Upper lobe of left lung (tissue), 6 donors: ENCODE data around the gene ARL5C. TPM values are rescaled to one million over a fixed set of nuclear protein-coding genes. Genes with fewer than 3 reads are reported as not detected.

ENCODE experiments used
- ATAC-seq, 2 donors: fragments of 200-7000 bp; cut with Tn5 transposase; one replicate each; pipeline ENCODE4 v1.9.1; 2022; ENCODE audit warnings: mild to moderate bottlenecking in 2 of 2, moderate library complexity in 2 of 2; ENCODE audit not compliant: low FRiP score in 2 of 2
- DNase-seq, 2 donors: peaks; one replicate each; pipeline ENCODE4 v3.0.0-alpha.2; 2019 to 2020
- H3K27ac ChIP-seq, 4 donors: fragments of 200-600 bp; sonication (generic); one replicate each; pipeline ENCODE4 v1.5.1; 2016 to 2019
- H3K27me3 ChIP-seq, 4 donors: fragments of 200-600 bp; sonication (generic); one replicate each; pipeline ENCODE4 v1.5.1; 2017 to 2019
- H3K36me3 ChIP-seq, 4 donors: fragments of 200-600 bp; sonication (generic); one replicate each; pipeline ENCODE4 v1.5.1; 2016 to 2019
- H3K4me1 ChIP-seq, 4 donors: fragments of 200-600 bp; sonication (generic); one replicate each; pipeline ENCODE4 v1.5.1; 2018 to 2019
- H3K4me3 ChIP-seq, 4 donors: fragments of 200-600 bp; sonication (generic); one replicate each; pipeline ENCODE4 v1.5.1; 2017 to 2019; ENCODE audit warnings: mild to moderate bottlenecking in 2 of 4, moderate library complexity in 1 of 4
- H3K9me3 ChIP-seq, 4 donors: fragments of 200-600 bp; sonication (generic); one replicate each; pipeline ENCODE4 v1.5.1; 2018 to 2019
- CTCF ChIP-seq, 6 experiments: fragments of 450-650 bp in 4 of 6; fragments of 200-600 bp in 2 of 6; sonication (generic) in 2 of 6; IDR thresholded peaks; one replicate each; pipeline ENCODE4 v1.5.1; 2016 to 2019; ENCODE audit warnings: antibody characterized with exemption in 6 of 6
- EP300 ChIP-seq, 4 donors: sonication (generic); formaldehyde crosslinking; IDR thresholded peaks; one replicate each; pipeline ENCODE4 v1.5.1; 2017; ENCODE audit warnings: antibody characterized with exemption in 4 of 4, control low read depth in 2 of 4
- POLR2A ChIP-seq, 4 donors: fragments of 450-650 bp; IDR thresholded peaks; one replicate each; pipeline ENCODE4 v1.5.1; 2016 to 2017; ENCODE audit warnings: antibody characterized with exemption in 4 of 4, mild to moderate bottlenecking in 2 of 4
- POLR2AphosphoS5 ChIP-seq, 2 donors: sonication (generic); formaldehyde crosslinking; IDR thresholded peaks; one replicate each; pipeline ENCODE4 v1.5.1; 2017; ENCODE audit warnings: antibody characterized with exemption in 2 of 2
- WGBS, 2 donors: methylation state at CpG; one replicate each; pipeline ENCODE4 v1.1.5; 2017 to 2018; 5-methylcytosine and 5-hydroxymethylcytosine counted together
- total RNA-seq, 6 donors: library from RNA; depleted of rRNA in 4 of 6; stranded (reverse); fragments of >200 nt in 4 of 6; gene quantifications; one replicate each; pipeline versions ENCODE4 v1.1.0 to v1.2.1, GENCODE V29; 2016 to 2021
- donor health status: DM: no; HTN: no; CAD: no; lungs with moderate emphysema.
- donor health status: DM: no; HTN: yes; CAD: no; lungs with severe emphysema.

Gene ARL5C
- total RNA-seq, 6 donors from 2014 or later, result 0.39 TPM; not detected in 5

DNA sequence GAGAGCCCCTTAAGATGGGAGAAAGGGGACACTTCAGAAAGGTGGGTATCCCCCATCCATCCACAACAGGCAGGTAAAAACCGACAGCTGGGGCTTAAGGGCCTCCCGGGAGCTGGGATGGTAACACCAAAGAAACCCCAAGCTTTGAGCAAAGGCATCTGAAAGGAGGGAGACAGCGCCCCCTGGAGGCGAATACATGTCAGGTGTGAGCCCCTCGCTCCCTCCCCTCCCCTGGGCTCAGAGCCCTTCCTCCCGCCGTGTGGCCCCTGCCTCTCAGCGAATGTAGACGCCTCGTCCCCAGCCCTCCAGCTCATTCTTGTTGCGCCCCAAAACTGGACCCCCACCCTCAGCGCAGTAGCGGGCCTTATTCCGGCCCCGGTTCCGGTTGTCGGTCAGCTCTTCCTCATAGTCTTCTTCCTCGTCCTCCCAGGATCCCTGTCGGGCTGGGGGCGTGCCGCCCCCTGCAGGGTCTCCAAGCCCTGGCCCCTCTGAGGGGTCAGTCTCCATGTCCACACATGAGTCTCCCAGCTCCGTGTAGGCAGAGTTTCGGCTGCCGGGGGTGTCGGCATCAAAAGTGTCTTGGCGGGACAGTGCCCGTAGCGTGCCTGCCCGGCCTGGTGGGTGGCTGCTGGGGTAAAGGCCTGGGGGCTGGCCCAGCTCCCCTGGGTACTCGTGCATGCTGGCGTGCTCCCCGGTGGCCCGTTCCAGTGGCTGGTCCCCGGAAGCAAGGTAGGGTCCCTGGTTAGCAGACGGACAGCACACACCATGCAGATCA, 9.1 kb upstream of the ARL5C start:
- no peak overlapping the region for H3K4me3 ChIP-seq
- TF ChIP-seq EP300 (IDR thresholded peaks at IDR 0.05), result no peak
- peak; percentile 75 to 85 (median 82) for TF ChIP-seq CTCF (IDR thresholded peaks at IDR 0.05)
- ATAC-seq (peak; percentile 54 to 82), DNase-seq (peak; percentile 68 to 78)
- 69 to 78% methylated on average over 17 to 34 of the region's 35 CpGs for WGBS, 2 donors
- no peak overlapping the region for H3K27ac ChIP-seq
- peaks cover 8 to 15% (median 9%) of the 10 kb centered on the region in 4 donors for H3K4me1 ChIP-seq
- H3K9me3 ChIP-seq, result no peaks in the 10 kb centered on the region
- no peaks in the 10 kb centered on the region for H3K27me3 ChIP-seq
- peaks cover 0 to 35% (median 21%) of the 10 kb centered on the region in 4 donors for H3K36me3 ChIP-seq

DNA sequence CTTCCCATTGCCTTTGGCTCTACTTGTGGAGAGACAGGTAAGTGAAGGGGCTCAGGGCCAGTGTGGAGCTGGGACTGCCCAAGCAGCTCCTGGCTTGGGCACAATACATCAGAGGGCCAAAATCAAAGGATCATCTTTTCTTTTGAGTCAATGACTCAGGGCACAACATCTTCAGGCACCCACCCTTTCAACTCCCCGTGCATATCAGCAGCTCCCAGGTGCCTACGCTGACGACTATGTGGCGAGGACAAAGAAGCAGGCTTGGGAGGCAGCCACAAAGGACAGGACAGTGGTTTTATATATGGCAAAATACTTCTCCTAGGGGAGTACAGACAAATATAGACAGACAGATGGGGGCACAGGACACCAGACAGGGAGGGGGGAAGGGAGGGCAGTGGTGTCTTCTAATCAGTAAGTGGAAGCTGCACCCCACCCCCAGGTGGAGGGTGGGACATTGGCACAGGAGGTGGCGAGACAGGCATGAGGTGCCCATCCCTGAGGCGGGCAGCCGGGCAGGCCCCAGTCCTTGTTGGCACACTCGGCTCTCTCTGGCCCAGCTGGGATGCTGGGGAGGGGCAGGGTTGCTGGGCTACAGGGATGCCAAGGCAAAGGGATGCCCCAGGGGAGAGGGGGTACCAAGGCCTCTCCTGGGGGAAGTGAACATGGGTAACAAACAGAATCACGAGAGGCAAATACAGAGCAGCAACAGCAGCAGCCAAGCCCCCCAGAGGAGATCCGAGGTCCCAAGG, 7.7 kb upstream of the ARL5C start:
- Histone ChIP-seq H3K36me3 (peaks cover 0 to 27% (median 18%) of the 10 kb centered on the region in 4 donors), H3K27me3 (no peaks in the 10 kb centered on the region), H3K27ac (no peak overlapping the region), H3K4me3 (no peak overlapping the region), H3K9me3 (no peaks in the 10 kb centered on the region), H3K4me1 (peaks cover 6 to 12% (median 9%) of the 10 kb centered on the region in 4 donors)
- no peak for TF ChIP-seq CTCF (IDR thresholded peaks at IDR 0.05)
- TF ChIP-seq POLR2AphosphoS5 (IDR thresholded peaks at IDR 0.05), result no peak
- TF ChIP-seq EP300 (IDR thresholded peaks at IDR 0.05), result no peak
- TF ChIP-seq POLR2A (IDR thresholded peaks at IDR 0.05), result no peak
- 68 to 76% methylated on average over 10 of the region's 10 CpGs for WGBS, 2 donors
- DNase-seq, result peak in 1 of 2 donors; percentile 62
- no peak for ATAC-seq

GRCh38 chr17:39173080-39173479, 7.1 kb upstream of the ARL5C start:
- 60 to 80% methylated on average over 4 to 5 of the region's 5 CpGs for WGBS, 2 donors
- H3K36me3 ChIP-seq, result peaks cover 0 to 27% (median 18%) of the 10 kb centered on the region in 4 donors
- no peak for TF ChIP-seq EP300 (IDR thresholded peaks at IDR 0.05)
- peak in 1 of 4 donors; percentile 10 for TF ChIP-seq POLR2A (IDR thresholded peaks at IDR 0.05)
- TF ChIP-seq POLR2AphosphoS5 (IDR thresholded peaks at IDR 0.05), result no peak
- H3K27ac ChIP-seq, result no peak overlapping the region
- no peak for ATAC-seq
- H3K27me3 ChIP-seq, result no peaks in the 10 kb centered on the region
- no peak overlapping the region for H3K4me3 ChIP-seq
- no peak for DNase-seq
- H3K4me1 ChIP-seq, result peaks cover 5 to 9% (median 6%) of the 10 kb centered on the region in 4 donors
- no peaks in the 10 kb centered on the region for H3K9me3 ChIP-seq

- H3K36me3 ChIP-seq, result peaks cover 0 to 16% (median 8%) of the 10 kb centered on the region in 4 donors
Observed at GRCh38 chr17:39171933-39172332, 6.0 kb upstream of the ARL5C start.

More at GRCh38 chr17:39171933-39172332, 6.0 kb upstream of the ARL5C start:
- Histone ChIP-seq H3K27ac (no peak overlapping the region), H3K9me3 (no peaks in the 10 kb centered on the region), H3K4me3 (no peak overlapping the region), H3K27me3 (no peaks in the 10 kb centered on the region), H3K4me1 (peaks cover 3 to 17% (median 7%) of the 10 kb centered on the region in 4 donors)
- ATAC-seq (no peak), DNase-seq (no peak)
- 82 to 88% methylated on average over 5 of the region's 5 CpGs for WGBS, 2 donors
- TF ChIP-seq CTCF (IDR thresholded peaks at IDR 0.05), result no peak
- no peak for TF ChIP-seq POLR2A (IDR thresholded peaks at IDR 0.05)
- TF ChIP-seq EP300 (IDR thresholded peaks at IDR 0.05), result no peak
- TF ChIP-seq POLR2AphosphoS5 (IDR thresholded peaks at IDR 0.05), result no peak
